ENCODE results near the gene MTF2. TPM values are rescaled to one million over a fixed set of nuclear protein-coding genes. Genes with fewer than 3 reads are reported as not detected.

Gene MTF2
- total RNA-seq, 1 experiment from 2014 or later = 110 TPM

DNA sequence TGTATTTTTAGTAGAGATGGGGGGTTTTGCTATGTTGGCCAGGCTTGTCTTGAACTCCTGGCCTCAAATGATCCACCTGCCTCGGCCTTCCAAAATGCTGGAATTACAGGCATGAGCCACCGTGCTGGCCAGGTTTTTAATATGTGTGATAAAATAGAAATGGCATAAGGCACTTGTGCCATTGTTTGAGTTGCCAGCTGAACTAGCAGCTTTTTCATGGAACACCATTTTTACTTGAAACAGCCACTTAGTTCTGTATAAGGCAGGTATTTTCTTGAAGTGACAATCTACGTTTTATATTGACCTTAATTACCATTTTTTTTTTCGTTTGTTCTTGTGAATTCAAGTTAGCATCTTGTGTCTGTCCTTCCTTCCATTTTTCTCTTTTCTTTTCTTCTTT lies 28.3 kb downstream of the MTF2 start:
- no peak overlapping the region for H2AK5ac ChIP-seq (ENCODE audit: insufficient read length, low read length)
- H3K56ac ChIP-seq (ENCODE audit: insufficient read length, low read depth, low read length) = no peak overlapping the region
- no peak overlapping the region for H4K8ac ChIP-seq (replicated peaks; ENCODE audit: insufficient read length, low read depth, low read length)
- no peaks in the 10 kb centered on the region; the same call in 1 of the 2 replicates for H3K4me1 ChIP-seq (ENCODE audit: insufficient read depth, low read length)
- H2BK12ac ChIP-seq (ENCODE audit: insufficient read length, low read depth, low read length) = no peak overlapping the region
- Mint-ChIP-seq H3K4me1 (peaks cover 28 to 42% of the 10 kb centered on the region in 2 experiments), H3K27ac (peak overlapping the region in 2 of 3 experiments; percentile 55 to 69; a peak in 4 of 7 replicates), H3K4me3 (no peak overlapping the region), H3K9me3 (peaks cover 5 to 7% of the 10 kb centered on the region in 2 experiments; a peak in 1 of 5 replicates), H3K36me3 (ENCODE audit: insufficient read depth in 1 of 3, low read depth in 3 of 3) (peaks cover 42 to 54% (median 52%) of the 10 kb centered on the region in 3 experiments), H3K27me3 (ENCODE audit: low read depth) (no peaks in the 10 kb centered on the region)
- no peak overlapping the region for H2BK20ac ChIP-seq (ENCODE audit: low read depth, low read length, poor library complexity, severe bottlenecking)
- no peak overlapping the region for H3K4me2 ChIP-seq (ENCODE audit: insufficient read depth, insufficient read length, low read length)
- peaks cover 44% of the 10 kb centered on the region; the same call in 1 of the 2 replicates for H3K79me2 ChIP-seq (ENCODE audit: insufficient read depth, low read length)
- no peak overlapping the region for H3K27ac ChIP-seq (ENCODE audit: insufficient read length, low read depth, low read length)
- H2BK15ac ChIP-seq (ENCODE audit: low read depth, low read length) = no peak overlapping the region
- no peak overlapping the region for H3T11ph ChIP-seq (ENCODE audit: low read length)
- no peaks in the 10 kb centered on the region for H4K20me1 ChIP-seq (ENCODE audit: control insufficient read depth, insufficient read depth, insufficient read length)
- H4K91ac ChIP-seq (ENCODE audit: insufficient read length, low read depth, low read length) = no peak overlapping the region
- no peak overlapping the region for H3K18ac ChIP-seq (ENCODE audit: insufficient read length, low read depth, low read length)
- H3K4ac ChIP-seq (ENCODE audit: low read depth, low read length) = no peak overlapping the region
- no peak for DNase-seq
- H2BK5ac ChIP-seq (ENCODE audit: insufficient read length, low read length) = no peak overlapping the region
- no peak overlapping the region for H3K9ac ChIP-seq (ENCODE audit: extremely low read depth, insufficient read length, low read length)
- peaks cover 3% of the 10 kb centered on the region for H3K79me1 ChIP-seq (ENCODE audit: insufficient read depth, low read depth, low read length, poor library complexity, severe bottlenecking)
- H3K9me3 ChIP-seq (ENCODE audit: control insufficient read depth, low read depth, low read length) = no peaks in the 10 kb centered on the region
- no peak overlapping the region for H3K14ac ChIP-seq (ENCODE audit: insufficient read depth, low read length)
- no CpG with 5 or more reads among the region's 4 CpGs for WGBS (ENCODE audit: extremely low coverage, insufficient read length, low lambda C conversion rate)
- no peaks in the 10 kb centered on the region for H3K23me2 ChIP-seq (ENCODE audit: insufficient read length, low read depth, low read length, poor library complexity, severe bottlenecking)
- H2AFZ ChIP-seq (ENCODE audit: low read length) = no peak overlapping the region
- TF ChIP-seq, protein P1, sequence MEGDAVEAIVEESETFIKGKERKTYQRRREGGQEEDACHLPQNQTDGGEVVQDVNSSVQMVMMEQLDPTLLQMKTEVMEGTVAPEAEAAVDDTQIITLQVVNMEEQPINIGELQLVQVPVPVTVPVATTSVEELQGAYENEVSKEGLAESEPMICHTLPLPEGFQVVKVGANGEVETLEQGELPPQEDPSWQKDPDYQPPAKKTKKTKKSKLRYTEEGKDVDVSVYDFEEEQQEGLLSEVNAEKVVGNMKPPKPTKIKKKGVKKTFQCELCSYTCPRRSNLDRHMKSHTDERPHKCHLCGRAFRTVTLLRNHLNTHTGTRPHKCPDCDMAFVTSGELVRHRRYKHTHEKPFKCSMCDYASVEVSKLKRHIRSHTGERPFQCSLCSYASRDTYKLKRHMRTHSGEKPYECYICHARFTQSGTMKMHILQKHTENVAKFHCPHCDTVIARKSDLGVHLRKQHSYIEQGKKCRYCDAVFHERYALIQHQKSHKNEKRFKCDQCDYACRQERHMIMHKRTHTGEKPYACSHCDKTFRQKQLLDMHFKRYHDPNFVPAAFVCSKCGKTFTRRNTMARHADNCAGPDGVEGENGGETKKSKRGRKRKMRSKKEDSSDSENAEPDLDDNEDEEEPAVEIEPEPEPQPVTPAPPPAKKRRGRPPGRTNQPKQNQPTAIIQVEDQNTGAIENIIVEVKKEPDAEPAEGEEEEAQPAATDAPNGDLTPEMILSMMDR (conservative IDR thresholded peaks at IDR 0.05) = no peak
- H3K27me3 ChIP-seq (ENCODE audit: insufficient read depth, low read length) = no peaks in the 10 kb centered on the region
- no peak overlapping the region for H3K23ac ChIP-seq (ENCODE audit: insufficient read length, low read depth, low read length)
- H4K5ac ChIP-seq (ENCODE audit: insufficient read length, low read depth, low read length) = no peak overlapping the region
- H2BK120ac ChIP-seq (ENCODE audit: low read depth, low read length, poor library complexity, severe bottlenecking) = no peak overlapping the region
